ENCODE measurements around the gene ZNF584.

Gene ZNF584

GRCh38 chr19:58379246-58379645, 29.2 kb upstream of the ZNF584 start:
- ChIA-PET POLR2A (interaction anchor here (0.8 to 1.5 kb wide), 4 partner anchors 12 to 164 kb away, joined by 3 to 13 read pairs (median 4); partner anchors contain the start of genes TRIM28, ZNF497 and ZNF584), CTCF (interaction anchor here (0.6 to 1.1 kb wide), 4 partner anchors 29 to 140 kb away, joined by 3 to 6 read pairs (median 4); partner anchors contain the start of genes ZBTB45 and ZNF584)
- Histone ChIP-seq H3K4me1 (ENCODE audit: control insufficient read depth, insufficient read depth, low read length) (peaks cover 5% of the 10 kb centered on the region; the same call in 1 of the 2 replicates), H3K27ac (ENCODE audit: extremely low read depth, low read depth, low read length) (no peak overlapping the region; the same call in 1 of the 2 replicates), H3K36me3 (ENCODE audit: control insufficient read depth in 2 of 2, insufficient read depth in 1 of 2, low read length in 2 of 2) (no peaks in the 10 kb centered on the region), H3K4me3 (ENCODE audit: low read depth, low read length) (no peak overlapping the region), H3K9me3 (ENCODE audit: control insufficient read depth, insufficient read depth, low read depth, low read length) (no peaks in the 10 kb centered on the region)
- TF ChIP-seq ZNF184 (tag by site-specific recombination; IDR thresholded peaks at IDR 0.05) (no peak), ZNF48 (tag by site-specific recombination; IDR thresholded peaks at IDR 0.05) (no peak), ZNF202 (tag by site-specific recombination; IDR thresholded peaks at IDR 0.05; ENCODE audit: borderline replicate concordance) (no peak)

- Histone ChIP-seq H3K36me3 (ENCODE audit: control insufficient read depth in 2 of 2, insufficient read depth in 1 of 2, low read length in 2 of 2) (no peaks in the 10 kb centered on the region), H3K4me1 (ENCODE audit: control insufficient read depth, insufficient read depth, low read length) (peaks cover 6% of the 10 kb centered on the region; the same call in 1 of the 2 replicates), H3K27ac (ENCODE audit: extremely low read depth, low read depth, low read length) (peak overlapping the region; percentile 87), H3K9me3 (ENCODE audit: control insufficient read depth, insufficient read depth, low read depth, low read length) (no peaks in the 10 kb centered on the region), H3K4me3 (ENCODE audit: low read depth, low read length) (peak overlapping the region; percentile 83)
- ChIA-PET POLR2A (interaction anchor here (0.8 to 1.5 kb wide), 4 partner anchors 13 to 163 kb away, joined by 3 to 13 read pairs (median 4); partner anchors contain the start of genes TRIM28, ZNF497 and ZNF584), CTCF (interaction anchor here (0.7 to 1.1 kb wide), 3 partner anchors 28 to 139 kb away, joined by 3 to 6 read pairs (median 4); partner anchors contain the start of genes ZBTB45 and ZNF584)
- 0 out of 2 replicates have a peak, but pooled peaks have one; percentile 59 for TF ChIP-seq BCL11B (tag by site-specific recombination; IDR thresholded peaks at IDR 0.05; ENCODE audit: low read depth)
- no peak for TF ChIP-seq ZNF560 (tag by site-specific recombination; IDR thresholded peaks at IDR 0.05; ENCODE audit: borderline replicate concordance)
- TF ChIP-seq WT1 (tag by site-specific recombination; IDR thresholded peaks at IDR 0.05) = peak; percentile 39; the same call in 1 of the 2 replicates
- TF ChIP-seq EGR2 (tag by site-specific recombination; IDR thresholded peaks at IDR 0.05; ENCODE audit: low read depth) = no peak
- no peak for TF ChIP-seq PATZ1 (tag by site-specific recombination; IDR thresholded peaks at IDR 0.05)
- no peak for TF ChIP-seq PRDM10 (tag by site-specific recombination; IDR thresholded peaks at IDR 0.05)
- no peak for TF ChIP-seq ZBTB21 (tag by site-specific recombination; IDR thresholded peaks at IDR 0.05)
Observed at GRCh38 chr19:58380037-58380661, 28.3 kb upstream of the ZNF584 start.

GRCh38 chr19:58380662-58381459, 27.6 kb upstream of the ZNF584 start, which contains the start of gene ZNF837:
Gene ZNF837 (minus strand): TSS chr19:58381030. CDS start chr19:58369332, 11,698 bp downstream.
- H3K36me3 ChIP-seq (ENCODE audit: control insufficient read depth in 2 of 2, insufficient read depth in 1 of 2, low read length in 2 of 2) = no peaks in the 10 kb centered on the region
- CTCF ChIA-PET = interaction anchor here (0.6 to 1.2 kb wide), 4 partner anchors 11 to 177 kb away, joined by 3 to 6 read pairs (median 4); partner anchors contain the start of gene ZBTB45
- H3K9me3 ChIP-seq (ENCODE audit: control insufficient read depth, insufficient read depth, low read depth, low read length) = no peaks in the 10 kb centered on the region
- POLR2A ChIA-PET = interaction anchor here (0.6 to 2.9 kb wide), 10 partner anchors 10 to 163 kb away, joined by 3 to 25 read pairs (median 4); partner anchors contain the start of genes TRIM28, ZNF324B, ZNF497 and ZNF584
- H3K27ac ChIP-seq (ENCODE audit: extremely low read depth, low read depth, low read length) = peak within 1 kb of the TSS; percentile 87
- peak within 1 kb of the TSS; percentile 83 for H3K4me3 ChIP-seq (ENCODE audit: low read depth, low read length)
- peaks cover 11% of the 10 kb centered on the region for H3K4me1 ChIP-seq (ENCODE audit: control insufficient read depth, insufficient read depth, low read length)
- TF ChIP-seq ZNF585B (tag by site-specific recombination; IDR thresholded peaks at IDR 0.05) (no peak), ZNF624 (tag by site-specific recombination; IDR thresholded peaks at IDR 0.05) (no peak), CTCF (tag by site-specific recombination; IDR thresholded peaks at IDR 0.05) (no peak; the same call in 1 of the 2 replicates), ZNF121 (tag by site-specific recombination; IDR thresholded peaks at IDR 0.05) (peak; percentile 78; the same call in 1 of the 2 replicates), ZNF175 (tag by site-specific recombination; IDR thresholded peaks at IDR 0.05) (no peak), PRDM1 (tag by site-specific recombination; IDR thresholded peaks at IDR 0.05) (no peak), ZNF280D (tag by site-specific recombination; IDR thresholded peaks at IDR 0.05) (0 out of 2 replicates have a peak, but pooled peaks have one; percentile 52)
